ENCODE measurements around the gene PABPN1L. TPM values are rescaled to one million over a fixed set of nuclear protein-coding genes. Genes with fewer than 3 reads are reported as not detected.
"Not testable (repeated sequence)": the region's sequence is repeated elsewhere in the genome, so short reads cannot be mapped to it uniquely, and the experiment has no call there.

The PABPN1L gene
- total RNA-seq, 1 donor, result not detected

- no peak for TF ChIP-seq CTCF (IDR thresholded peaks at IDR 0.05; ENCODE audit: insufficient read depth, low read length)
- no peak overlapping the region for H3K4me3 ChIP-seq (ENCODE audit: low read depth, low read length)
- DNase-seq (ENCODE audit: low read depth), result no peak
These were observed 36.2 kb downstream of the PABPN1L start for GRCh38 chr16:88830258-88830657.

- no peak overlapping the region for H3K4me3 ChIP-seq (ENCODE audit: low read depth, low read length)
- no peak for TF ChIP-seq CTCF (IDR thresholded peaks at IDR 0.05; ENCODE audit: insufficient read depth, low read length)
- DNase-seq (ENCODE audit: low read depth), result no peak
These were observed 37.7 kb downstream of the PABPN1L start for GRCh38 chr16:88828711-88829110.

GRCh38 chr16:88827727-88828126 is 38.7 kb downstream of the PABPN1L start:
- DNase-seq (ENCODE audit: low read depth), result no peak
- no peak for TF ChIP-seq CTCF (IDR thresholded peaks at IDR 0.05; ENCODE audit: insufficient read depth, low read length)
- no peak overlapping the region for H3K4me3 ChIP-seq (ENCODE audit: low read depth, low read length)

GRCh38 chr16:88826070-88826840 is 40.2 kb downstream of the PABPN1L start:
- H3K4me3 ChIP-seq (ENCODE audit: low read depth, low read length), result no peak overlapping the region
- TF ChIP-seq CTCF (IDR thresholded peaks at IDR 0.05; ENCODE audit: insufficient read depth, low read length), result no peak
- no peak for DNase-seq (ENCODE audit: low read depth)

GRCh38 chr16:88825146-88825545 is 41.3 kb downstream of the PABPN1L start:
- no peak for DNase-seq (ENCODE audit: low read depth)
- TF ChIP-seq CTCF (IDR thresholded peaks at IDR 0.05; ENCODE audit: insufficient read depth, low read length), result no peak
- H3K4me3 ChIP-seq (ENCODE audit: low read depth, low read length), result no peak overlapping the region

GRCh38 chr16:88824256-88825077 is 42.0 kb downstream of the PABPN1L start:
- no peak overlapping the region for H3K4me3 ChIP-seq (ENCODE audit: low read depth, low read length)
- no peak for DNase-seq (ENCODE audit: low read depth)
- TF ChIP-seq CTCF (IDR thresholded peaks at IDR 0.05; ENCODE audit: insufficient read depth, low read length), result no peak

- not testable (repeated sequence) for H3K4me3 ChIP-seq (ENCODE audit: low read depth, low read length); DNase-seq (ENCODE audit: low read depth)
These were observed 42.8 kb downstream of the PABPN1L start for GRCh38 chr16:88823646-88824045.

Measured in fibroblast of the aortic adventitia (primary cell).